ENCODE results near the gene OLFM1. TPM values are rescaled to one million over a fixed set of nuclear protein-coding genes. Genes with fewer than 3 reads are reported as not detected.

The OLFM1 gene
- total and polyA plus RNA-seq, 9 of the 15 experiments (the other 6 are each of a cell fraction or from before 2014, with no cell fraction given): not detected

GRCh38 chr9:135100241-135100681 is 12.8 kb downstream of the OLFM1 start:
- DNase-seq (ENCODE audit: extremely low read depth in 1 of 4, low spot score in 3 of 4) (no peak), FAIRE-seq (no peak), ATAC-seq (no peak)
- peaks cover 5% of the 10 kb centered on the region; the same call in 1 of the 2 replicates for H4K20me1 ChIP-seq (replicated peaks; ENCODE audit: control insufficient read depth, insufficient read depth, low read length)
- in situ Hi-C loops (cut with MboI) (no loop called here), intact Hi-C loops (cut with micrococcal nuclease) (no loop called here)
- no peak overlapping the region for H3K27ac ChIP-seq (ENCODE audit: extremely low read depth, low read depth, low read length)
- H3K36me3 ChIP-seq (ENCODE audit: control insufficient read depth, insufficient read depth, low read length): no peaks in the 10 kb centered on the region
- H3K79me2 ChIP-seq (ENCODE audit: control insufficient read depth, insufficient read depth, low read length): no peaks in the 10 kb centered on the region
- H3K9me1 ChIP-seq (ENCODE audit: control insufficient read depth, insufficient read depth, low read length): no peaks in the 10 kb centered on the region
- no peaks in the 10 kb centered on the region for H3K9me3 ChIP-seq (replicated peaks; ENCODE audit: control insufficient read depth, insufficient read depth, low read depth, low read length)
- WGBS (ENCODE audit: insufficient coverage, low coverage, missing lambda C conversion rate): 2% methylated on average over 10 of the region's 10 CpGs
- CTCF ChIA-PET (ENCODE audit: low intra/inter-chr PET ratio): no interaction called here
- no peaks in the 10 kb centered on the region for H3K4me1 ChIP-seq (replicated peaks in 1 of 2; ENCODE audit: control insufficient read depth in 2 of 2, insufficient read depth in 2 of 2, low read length in 2 of 2)
- POLR2A ChIA-PET: interaction anchor here (0.6 to 1.3 kb wide), 2 partner anchors 10 to 97 kb away, joined by 3 read pairs; no protein-coding TSS in a partner anchor
- H3K4me2 ChIP-seq (ENCODE audit: insufficient read depth, low read length): no peak overlapping the region
- no peak overlapping the region for H2AFZ ChIP-seq (ENCODE audit: low read depth, low read length)
- TF ChIP-seq POLR3G (IDR thresholded peaks at IDR 0.05; ENCODE audit: extremely low read depth, insufficient read length, insufficient replicate concordance): no peak
- TF ChIP-seq HNRNPL (IDR thresholded peaks at IDR 0.05; ENCODE audit: low read depth, low read length): no peak
- no peak for TF ChIP-seq SMARCA5 (IDR thresholded peaks at IDR 0.05)
- no peak for TF ChIP-seq ELF2 (CRISPR knock-in tag; IDR thresholded peaks at IDR 0.05)
- no peak for TF ChIP-seq ZEB2 (IDR thresholded peaks at IDR 0.05)
- TF ChIP-seq ZNF445 (CRISPR knock-in tag; IDR thresholded peaks at IDR 0.05; ENCODE audit: low read depth): no peak
- TF ChIP-seq ZNF408 (CRISPR knock-in tag; IDR thresholded peaks at IDR 0.05; ENCODE audit: low read depth): no peak
- TF ChIP-seq SP2 (IDR thresholded peaks at IDR 0.05; ENCODE audit: extremely low read depth, low read depth, low read length, poor library complexity, severe bottlenecking): no peak
- no peak for TF ChIP-seq PHF8 (IDR thresholded peaks at IDR 0.05; ENCODE audit: borderline replicate concordance, low read length)
- no peak for TF ChIP-seq RBM22 (IDR thresholded peaks at IDR 0.05; ENCODE audit: low read depth, low read length, poor library complexity, severe bottlenecking)
- TF ChIP-seq ZBTB1 (CRISPR knock-in tag; IDR thresholded peaks at IDR 0.05; ENCODE audit: borderline replicate concordance, low read depth): no peak
- TF ChIP-seq ZNF239 (CRISPR knock-in tag; IDR thresholded peaks at IDR 0.05): no peak
- no peak for TF ChIP-seq DMBX1 (CRISPR knock-in tag; IDR thresholded peaks at IDR 0.05; ENCODE audit: borderline replicate concordance)
- TF ChIP-seq HDAC6 (IDR thresholded peaks at IDR 0.05; ENCODE audit: low read depth, low read length): no peak
- no peak for TF ChIP-seq ZNF24 (IDR thresholded peaks at IDR 0.05)
- TF ChIP-seq ZNF140 (CRISPR knock-in tag; IDR thresholded peaks at IDR 0.05): no peak
- TF ChIP-seq, protein P1, sequence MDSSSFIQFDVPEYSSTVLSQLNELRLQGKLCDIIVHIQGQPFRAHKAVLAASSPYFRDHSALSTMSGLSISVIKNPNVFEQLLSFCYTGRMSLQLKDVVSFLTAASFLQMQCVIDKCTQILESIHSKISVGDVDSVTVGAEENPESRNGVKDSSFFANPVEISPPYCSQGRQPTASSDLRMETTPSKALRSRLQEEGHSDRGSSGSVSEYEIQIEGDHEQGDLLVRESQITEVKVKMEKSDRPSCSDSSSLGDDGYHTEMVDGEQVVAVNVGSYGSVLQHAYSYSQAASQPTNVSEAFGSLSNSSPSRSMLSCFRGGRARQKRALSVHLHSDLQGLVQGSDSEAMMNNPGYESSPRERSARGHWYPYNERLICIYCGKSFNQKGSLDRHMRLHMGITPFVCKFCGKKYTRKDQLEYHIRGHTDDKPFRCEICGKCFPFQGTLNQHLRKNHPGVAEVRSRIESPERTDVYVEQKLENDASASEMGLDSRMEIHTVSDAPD (CRISPR knock-in tag; IDR thresholded peaks at IDR 0.05): no peak
- TF ChIP-seq ZNF589 (CRISPR knock-in tag; IDR thresholded peaks at IDR 0.05; ENCODE audit: low read depth): no peak
- TF ChIP-seq KDM2B (CRISPR knock-in tag; IDR thresholded peaks at IDR 0.05): no peak
- TF ChIP-seq ZNF384 (IDR thresholded peaks at IDR 0.05; ENCODE audit: low read depth, low read length): no peak
- no TSS peak for BruUV-seq (replicated peaks)
- no peak overlapping the region for H3K4me3 ChIP-seq
- H3K27me3 ChIP-seq (ENCODE audit: control insufficient read depth in 2 of 2, insufficient read depth in 2 of 2, low read length in 2 of 2): peaks cover 4 to 46% of the 10 kb centered on the region in 2 experiments; a peak in 3 of 5 replicates
- no peak overlapping the region for H3K9ac ChIP-seq (ENCODE audit: insufficient read depth in 1 of 2, low read depth in 2 of 2, low read length in 2 of 2)

Data from K562 (cell line).